ENCODE measurements around the gene DEF6.
"Not testable (repeated sequence)": the region's sequence is repeated elsewhere in the genome, so short reads cannot be mapped to it uniquely, and the experiment has no call there.

DEF6 gene

GRCh38 chr6:35283361-35283760, 14.3 kb upstream of the DEF6 start:
- no peak for DNase-seq

DNA sequence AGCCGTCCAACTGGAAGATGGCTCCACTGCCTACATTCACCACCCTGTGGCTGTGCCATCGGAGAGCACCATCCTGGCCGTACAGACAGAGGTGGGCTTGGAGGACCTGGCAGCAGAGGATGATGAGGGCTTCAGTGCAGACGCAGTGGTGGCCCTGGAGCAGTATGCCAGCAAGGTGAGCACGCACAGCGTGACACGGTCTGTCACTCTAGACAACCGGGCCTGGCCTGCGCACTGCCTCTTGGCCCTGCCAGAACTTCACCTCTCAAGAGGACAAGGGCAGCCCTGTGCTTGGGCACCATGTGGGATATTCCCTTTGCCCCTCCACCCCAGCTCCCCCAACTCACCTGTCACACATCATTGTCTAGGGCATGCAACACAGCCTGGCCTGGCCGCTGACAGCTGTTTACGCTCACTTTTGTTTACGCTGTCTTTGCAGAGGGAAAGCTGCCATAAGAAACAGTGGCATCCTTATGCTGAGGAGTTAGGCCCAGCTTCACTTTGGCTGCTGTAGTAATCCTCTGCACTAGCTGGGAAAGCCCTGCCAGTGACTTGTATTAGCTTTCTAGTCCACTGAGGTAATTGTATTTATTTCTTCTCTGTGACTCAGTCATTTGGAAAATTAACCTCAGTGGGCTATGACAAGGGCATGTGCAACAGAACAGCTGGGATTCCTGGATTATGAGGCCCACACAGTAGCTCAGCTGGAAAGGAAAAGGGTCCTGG, 9.8 kb upstream of the DEF6 start:
- DNase-seq = no peak

GRCh38 chr6:35288834-35289233, 8.8 kb upstream of the DEF6 start:
- DNase-seq = no peak

GRCh38 chr6:35291491-35291890, 6.1 kb upstream of the DEF6 start:
- no peak for DNase-seq

- DNase-seq = peak; percentile 63
Measured at GRCh38 chr6:35292494-35292893, 5.1 kb upstream of the DEF6 start.

DNA sequence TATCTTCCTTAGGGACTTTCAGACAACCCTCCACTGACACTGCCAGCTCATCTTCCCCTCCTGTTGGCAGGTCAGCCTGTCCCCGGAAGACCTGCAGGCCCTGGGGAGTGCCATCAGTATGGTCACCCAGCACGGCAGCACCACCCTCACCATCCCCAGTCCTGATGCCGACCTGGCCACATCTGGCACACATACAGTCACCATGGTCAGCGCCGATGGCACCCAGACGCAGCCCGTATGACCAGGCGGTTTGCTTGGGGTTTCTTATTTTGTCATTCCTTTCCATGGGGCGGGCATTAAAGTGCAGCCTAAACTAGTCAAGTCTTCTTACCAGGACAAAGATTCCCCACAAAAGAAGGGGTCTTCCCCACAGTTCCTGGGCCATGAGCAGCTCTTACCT, 3.9 kb upstream of the DEF6 start:
- no peak for DNase-seq

DNA sequence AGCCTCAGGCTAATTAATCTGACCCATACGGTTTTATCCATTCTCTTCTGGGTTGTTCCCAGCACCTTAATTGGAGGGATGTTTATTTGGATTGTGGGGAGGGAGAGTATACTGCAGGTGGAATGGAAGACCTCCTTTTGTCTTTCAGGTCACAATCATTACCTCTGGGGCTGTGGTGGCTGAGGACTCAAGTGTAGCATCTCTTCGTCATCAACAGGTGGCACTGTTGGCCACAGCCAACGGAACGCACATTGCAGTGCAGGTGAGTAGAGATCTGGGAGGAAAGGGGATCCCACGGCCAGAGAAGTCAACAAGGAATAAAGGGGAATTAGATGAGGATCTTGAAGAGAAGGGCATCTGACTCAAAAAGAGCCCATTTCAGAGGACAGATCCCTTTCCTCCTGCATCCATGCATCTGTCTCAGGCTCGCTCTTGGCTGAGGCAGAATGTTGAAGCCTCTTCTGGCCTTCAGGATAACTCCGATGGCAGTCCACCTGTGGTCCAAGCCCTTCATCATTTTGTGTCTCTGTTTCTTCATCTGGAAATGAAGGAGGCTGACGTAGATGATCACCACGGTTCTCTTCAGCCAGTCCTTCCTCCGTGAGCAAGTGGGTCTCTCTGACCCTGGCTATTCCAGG, 3.2 kb upstream of the DEF6 start:
- peak; percentile 87 for DNase-seq

DNA sequence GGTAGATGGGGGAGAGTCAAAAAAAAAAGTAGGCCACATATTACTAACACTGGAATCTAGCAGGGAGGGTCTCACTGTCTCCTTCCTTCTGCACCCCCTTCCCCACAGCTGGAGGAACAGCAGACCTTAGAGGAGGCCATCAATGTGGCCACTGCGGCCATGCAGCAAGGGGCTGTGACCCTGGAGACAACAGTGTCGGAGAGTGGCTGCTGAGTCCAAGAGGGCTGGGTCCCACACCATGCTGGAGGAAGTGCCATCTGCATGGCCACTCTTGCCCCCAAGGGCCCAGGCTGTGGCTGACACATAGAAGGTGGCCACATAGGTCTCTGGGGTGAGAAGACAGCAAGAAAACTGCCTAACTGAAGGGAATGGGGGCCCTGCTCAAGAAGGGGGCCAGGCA, 2.6 kb upstream of the DEF6 start:
- no peak for DNase-seq

GRCh38 chr6:35295521-35296315, 1.9 kb upstream of the DEF6 start:
- no peak for DNase-seq

DNA sequence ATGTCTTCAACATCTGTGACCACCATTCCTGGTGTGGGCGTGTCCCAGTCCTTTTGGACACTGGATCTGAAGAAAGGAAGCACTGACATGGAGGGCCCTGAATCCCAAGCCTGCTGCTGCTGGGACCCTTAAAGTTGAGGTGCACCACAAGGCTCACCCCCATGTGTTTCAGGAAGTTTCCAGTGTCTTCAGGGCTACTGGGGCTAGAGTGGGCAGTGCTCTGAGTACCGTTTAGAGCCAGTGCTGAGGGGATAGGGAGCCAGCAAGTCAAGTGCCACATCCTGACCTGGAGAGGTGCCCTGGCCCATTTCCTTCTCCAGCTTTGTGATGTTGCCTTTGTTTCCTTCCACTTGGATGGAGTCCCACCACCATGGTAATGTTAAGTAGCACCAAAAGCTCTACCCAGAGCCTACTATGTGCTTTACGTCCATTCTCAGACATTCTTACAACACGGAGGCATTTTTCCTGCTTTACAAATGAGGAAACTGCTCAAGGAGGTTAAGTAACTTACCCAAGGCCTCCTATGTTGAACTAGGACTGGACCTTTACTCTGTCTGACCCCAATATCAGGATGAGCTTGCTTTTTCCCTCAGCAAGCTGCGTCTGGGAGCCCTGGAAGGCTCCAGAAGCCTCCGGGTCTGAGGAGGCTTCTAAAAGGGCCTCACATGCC, 552 bp upstream of the DEF6 start:
- DNase-seq = no peak

DNA sequence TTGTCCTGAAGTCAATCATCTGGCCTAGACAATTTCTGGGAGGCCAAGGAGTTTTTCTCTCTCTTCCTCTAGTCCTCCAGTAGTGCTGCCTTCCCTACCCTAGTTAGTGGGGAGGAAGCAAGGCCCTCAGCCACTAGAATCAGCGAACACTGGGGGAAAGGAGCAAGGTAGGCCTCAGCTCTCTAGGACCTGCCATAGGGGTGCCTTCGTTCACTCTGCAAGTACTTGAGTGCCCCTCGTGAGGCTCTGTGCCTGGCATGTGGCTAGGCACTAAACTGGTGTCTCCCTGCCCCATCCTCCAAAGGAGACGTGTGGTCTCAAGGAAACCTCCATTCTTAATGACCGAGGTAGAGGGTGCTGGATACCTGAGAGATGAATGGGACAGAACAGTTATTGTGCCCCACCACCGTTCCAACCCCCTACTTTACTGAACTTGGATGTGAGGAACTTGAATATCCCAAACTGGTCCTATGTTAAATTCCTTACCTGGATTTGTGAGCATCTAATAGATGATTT, 1.1 kb downstream of the DEF6 start:
- no peak for DNase-seq

DNA sequence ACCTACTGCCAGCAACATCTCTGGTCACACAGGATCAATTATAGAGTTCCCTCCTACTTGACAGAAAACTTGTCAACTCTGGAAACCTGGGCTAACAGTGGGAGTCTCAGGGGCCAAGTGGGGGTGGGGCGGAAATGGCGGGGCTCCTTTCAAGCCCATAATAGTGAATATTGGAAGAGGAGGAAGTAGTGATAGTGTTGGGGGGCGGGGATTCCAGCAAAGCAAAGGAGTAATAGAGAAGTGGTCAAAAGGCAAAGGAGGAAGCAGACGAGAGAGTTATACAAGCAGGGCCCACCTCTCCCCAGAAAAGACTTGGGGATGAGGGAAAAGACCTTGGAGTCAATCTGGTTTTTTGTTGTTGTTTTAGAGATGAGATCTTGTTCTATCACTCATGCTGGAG, 2.1 kb downstream of the DEF6 start:
- no peak for DNase-seq

DNA sequence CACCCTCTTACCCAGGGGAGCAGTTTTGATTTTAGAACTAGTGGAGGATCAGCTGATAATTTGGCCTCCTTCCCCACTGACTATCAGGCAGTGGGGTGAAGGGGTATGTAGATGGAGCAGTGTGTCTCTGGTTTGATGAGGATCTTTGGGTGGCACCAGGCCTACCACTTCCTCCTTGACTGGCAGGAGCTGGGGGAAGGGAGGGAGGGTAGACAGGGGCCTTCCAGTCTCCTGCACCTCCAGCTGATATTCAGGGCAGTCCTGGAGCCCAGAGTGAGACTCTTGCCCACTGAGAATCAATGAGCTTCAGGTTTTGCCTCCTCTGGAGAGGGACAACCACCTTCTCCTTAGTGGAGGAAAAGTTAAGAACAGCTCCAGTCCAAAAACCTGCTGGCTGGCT, 3.2 kb downstream of the DEF6 start:
- DNase-seq = no peak

GRCh38 chr6:35302604-35303241, 5.1 kb downstream of the DEF6 start:
- DNase-seq = peak; percentile 63

GRCh38 chr6:35304299-35304698, 6.7 kb downstream of the DEF6 start:
- no peak for DNase-seq

- no peak for DNase-seq
Measured at GRCh38 chr6:35305117-35305516, 7.5 kb downstream of the DEF6 start.

GRCh38 chr6:35307138-35307537, 9.5 kb downstream of the DEF6 start:
- not testable (repeated sequence) for DNase-seq

GRCh38 chr6:35308543-35308942, 10.9 kb downstream of the DEF6 start:
- DNase-seq = not testable (repeated sequence)

GRCh38 chr6:35309611-35310264, 12.1 kb downstream of the DEF6 start:
- DNase-seq = no peak

- no peak for DNase-seq
Measured at GRCh38 chr6:35310265-35310831, 12.7 kb downstream of the DEF6 start.

DNA sequence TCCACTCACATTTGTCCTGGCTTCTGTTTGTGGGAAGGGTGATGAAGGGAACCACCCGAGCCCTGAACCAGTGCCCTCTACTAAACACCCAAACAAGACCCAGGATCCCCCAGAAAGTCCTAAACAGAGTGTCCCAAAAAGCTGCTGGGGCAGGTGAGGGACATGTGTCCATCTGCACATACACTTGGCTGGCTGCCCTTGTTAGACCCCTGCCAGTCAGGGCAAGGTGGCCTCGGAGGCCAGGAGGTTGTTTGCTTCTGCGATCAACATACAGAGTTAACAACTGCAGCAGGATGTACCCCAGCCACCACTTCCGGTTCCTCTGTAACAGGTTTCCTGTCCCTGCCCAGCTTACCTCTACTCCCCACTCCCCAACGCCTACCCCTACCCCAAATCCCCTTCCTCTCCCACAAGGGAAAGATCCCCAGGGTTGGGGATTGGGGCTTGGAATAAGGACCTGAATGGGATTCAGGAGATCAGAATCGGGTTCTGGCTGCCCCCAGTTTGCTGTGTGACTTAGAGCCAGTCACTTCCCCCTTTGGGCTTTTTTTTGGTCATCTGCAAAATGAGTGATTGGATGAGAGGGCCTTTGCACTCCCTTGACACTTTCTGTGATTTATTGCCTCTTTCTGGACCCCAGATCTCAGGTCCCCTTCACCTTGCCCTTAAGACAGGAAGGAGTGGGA, 13.9 kb downstream of the DEF6 start:
- DNase-seq = no peak
